ENCODE measurements around the gene CD44. TPM values are rescaled to one million over a fixed set of nuclear protein-coding genes. Genes with fewer than 3 reads are reported as not detected.
A peak's percentile ranks its signal among the peaks of the same experiment; 100 is the strongest.

CD44 gene
- total RNA-seq, 3 donors from 2014 or later (not counting 1 experiment from before 2014, with no cell fraction given) = 354 to 638 (median 490) TPM

DNA sequence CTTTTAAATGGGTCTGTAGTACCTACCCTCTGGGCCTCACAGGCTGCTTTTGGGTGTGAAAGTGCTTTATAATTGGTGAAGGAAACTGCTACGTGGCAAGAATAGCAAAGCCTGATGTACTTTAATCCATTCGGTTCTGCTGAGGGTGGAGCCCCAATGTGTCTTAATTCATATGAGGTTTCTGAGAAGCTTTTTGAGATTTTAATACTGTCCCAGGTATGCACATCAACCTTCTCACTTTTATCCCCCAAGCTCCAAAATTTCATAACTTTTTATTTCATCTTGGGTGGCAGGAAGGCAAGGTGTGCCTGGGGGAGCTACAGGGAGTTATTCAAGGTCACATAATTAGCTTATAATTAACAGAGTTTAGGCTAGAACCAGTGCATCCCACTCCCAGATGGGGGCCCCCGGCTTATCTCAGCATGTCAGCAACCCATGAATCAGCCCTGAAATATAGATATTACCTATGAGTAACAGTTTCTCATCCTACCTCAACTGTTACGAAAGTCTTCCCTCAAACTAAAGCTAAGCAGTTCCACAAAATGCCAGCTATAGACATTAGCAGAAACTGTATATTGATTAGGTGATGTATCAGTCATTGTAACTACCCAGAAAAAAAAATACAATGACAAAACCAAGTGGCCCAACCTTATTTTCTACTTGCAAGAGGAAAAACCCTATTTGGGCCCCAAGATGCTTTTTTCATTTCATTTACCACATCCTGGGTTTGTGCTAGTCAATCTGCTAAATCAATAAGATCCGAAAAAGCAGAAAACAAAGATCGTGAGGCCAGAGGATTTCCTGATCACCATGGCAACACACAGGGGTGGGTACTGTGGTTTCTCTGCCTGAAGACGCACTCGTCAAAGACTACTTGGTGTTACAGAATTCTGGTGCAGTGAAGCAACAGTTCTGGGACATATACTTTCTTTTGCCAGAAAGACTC, 26.7 kb downstream of the CD44 start:
- Mint-ChIP-seq H3K27ac (peak overlapping the region; percentile 90 to 99), H3K4me1 (peaks cover 97% of the 10 kb centered on the region in 2 donors), H3K4me3 (peak overlapping the region; percentile 90), H3K9me3 (no peaks in the 10 kb centered on the region), H3K36me3 (peaks cover 10% of the 10 kb centered on the region), H3K27me3 (ENCODE audit: low read depth in 2 of 2) (no peaks in the 10 kb centered on the region)
- Histone ChIP-seq H3K4me1 (ENCODE audit: control insufficient read depth, insufficient read depth, low read length) (peaks cover 68% of the 10 kb centered on the region), H3K9me3 (ENCODE audit: control insufficient read depth, insufficient read depth, low read length) (no peaks in the 10 kb centered on the region), H3K4me3 (ENCODE audit: low read length) (peak overlapping the region; percentile 21), H3K27me3 (ENCODE audit: control insufficient read depth, insufficient read depth, low read length) (no peaks in the 10 kb centered on the region), H3K36me3 (ENCODE audit: control insufficient read depth, insufficient read depth, low read length) (peaks cover 3% of the 10 kb centered on the region), H3K27ac (ENCODE audit: low read length) (peak overlapping the region; percentile 99)
- no peak for TF ChIP-seq CTCF (IDR thresholded peaks at IDR 0.05)
- intact Hi-C loops (cut with micrococcal nuclease) = loop anchor here (1.0 to 5.0 kb wide), 7 partner anchors 9 to 248 kb away; partner anchors contain the start of genes APIP and PDHX
- WGBS (ENCODE audit: insufficient coverage) = 2% methylated on average over 7 of the region's 8 CpGs
- DNase-seq (peak; percentile 85 to 98), ATAC-seq (peak; percentile 69 to 89 (median 88))

DNA sequence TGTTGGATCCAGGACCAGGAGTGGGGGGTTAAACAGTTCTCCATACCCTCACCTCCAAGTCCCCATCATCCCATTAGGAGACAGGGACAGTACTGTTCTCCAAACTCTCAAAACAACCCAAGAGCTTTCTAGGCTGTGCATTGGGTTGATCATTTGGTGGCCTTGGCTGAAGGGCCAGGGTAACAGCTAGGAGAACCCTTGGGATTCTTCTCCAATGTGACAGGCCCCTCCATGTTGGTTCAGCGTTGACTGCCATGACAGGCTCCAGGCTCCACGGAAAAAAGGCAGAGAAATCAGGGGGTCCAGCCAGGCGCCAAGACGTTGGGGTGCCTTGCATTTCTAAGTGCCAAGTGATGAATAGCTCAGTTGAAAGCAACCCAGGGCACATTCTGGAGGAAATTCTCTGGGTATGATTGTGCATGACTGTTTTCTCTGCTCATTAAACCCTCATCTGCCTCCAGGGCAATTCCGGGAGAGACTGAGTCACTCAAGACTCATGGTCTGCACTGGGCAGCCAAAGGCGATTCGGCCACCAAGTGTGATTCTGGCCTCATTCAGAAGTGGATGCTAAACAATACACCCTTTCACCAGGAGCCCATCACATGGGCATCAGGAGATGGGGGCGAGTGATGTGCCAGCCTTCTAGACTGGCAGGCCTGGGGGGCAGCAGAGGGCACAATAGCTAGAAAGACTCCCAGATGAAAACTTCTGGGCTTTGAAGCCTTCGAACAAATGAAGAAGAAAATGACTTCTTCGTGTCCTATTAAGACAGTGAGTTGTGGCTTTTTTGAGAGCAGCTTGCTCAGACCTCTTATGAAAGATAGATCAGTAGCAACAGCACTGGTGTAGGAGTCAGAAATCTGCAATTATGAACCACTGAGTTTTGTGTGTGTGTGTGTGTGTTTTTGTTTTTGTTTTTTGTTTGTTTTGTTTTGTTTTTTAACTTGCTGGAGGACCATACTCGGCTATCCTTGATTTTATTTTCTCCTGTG, 27.7 kb downstream of the CD44 start:
- H3K27ac ChIP-seq (ENCODE audit: low read length) = peak overlapping the region; percentile 99
- DNase-seq (peak in 1 of 2 donors; percentile 66), ATAC-seq (peak; percentile 11 to 28 (median 13))
- H3K4me1 ChIP-seq (ENCODE audit: control insufficient read depth, insufficient read depth, low read length) = peaks cover 62% of the 10 kb centered on the region
- no peak for TF ChIP-seq CTCF (IDR thresholded peaks at IDR 0.05)
- Mint-ChIP-seq H3K9me3 (no peaks in the 10 kb centered on the region), H3K4me3 (peak overlapping the region; percentile 90), H3K27ac (peak overlapping the region; percentile 90 to 99), H3K36me3 (peaks cover 10% of the 10 kb centered on the region), H3K27me3 (ENCODE audit: low read depth in 2 of 2) (no peaks in the 10 kb centered on the region), H3K4me1 (peaks cover 96 to 97% of the 10 kb centered on the region in 2 donors)
- peak overlapping the region; percentile 21 for H3K4me3 ChIP-seq (ENCODE audit: low read length)
- H3K27me3 ChIP-seq (ENCODE audit: control insufficient read depth, insufficient read depth, low read length) = no peaks in the 10 kb centered on the region
- 49% methylated on average over 11 of the region's 11 CpGs for WGBS (ENCODE audit: insufficient coverage)
- H3K9me3 ChIP-seq (ENCODE audit: control insufficient read depth, insufficient read depth, low read length) = no peaks in the 10 kb centered on the region
- H3K36me3 ChIP-seq (ENCODE audit: control insufficient read depth, insufficient read depth, low read length) = no peaks in the 10 kb centered on the region
- intact Hi-C loops (cut with micrococcal nuclease) = loop anchor here (1.0 to 5.0 kb wide), 7 partner anchors 8 to 249 kb away; partner anchors contain the start of genes APIP and PDHX

GRCh38 chr11:35167426-35167954, 28.5 kb downstream of the CD44 start:
- H3K4me3 ChIP-seq (ENCODE audit: low read length) = no peak overlapping the region
- H3K27ac ChIP-seq (ENCODE audit: low read length) = peak overlapping the region; percentile 99
- Mint-ChIP-seq H3K4me3 (peak overlapping the region; percentile 90), H3K36me3 (peaks cover 10% of the 10 kb centered on the region), H3K4me1 (peaks cover 96 to 97% of the 10 kb centered on the region in 2 donors), H3K27ac (peak overlapping the region; percentile 90 to 99), H3K27me3 (ENCODE audit: low read depth in 2 of 2) (no peaks in the 10 kb centered on the region), H3K9me3 (no peaks in the 10 kb centered on the region)
- no peaks in the 10 kb centered on the region for H3K9me3 ChIP-seq (ENCODE audit: control insufficient read depth, insufficient read depth, low read length)
- no peak for DNase-seq
- ATAC-seq = no peak
- no peaks in the 10 kb centered on the region for H3K27me3 ChIP-seq (ENCODE audit: control insufficient read depth, insufficient read depth, low read length)
- H3K36me3 ChIP-seq (ENCODE audit: control insufficient read depth, insufficient read depth, low read length) = peaks cover 4% of the 10 kb centered on the region
- WGBS (ENCODE audit: insufficient coverage) = 81% methylated on average over 2 of the region's 2 CpGs
- intact Hi-C loops (cut with micrococcal nuclease) = loop anchor here (5.0 kb wide), 2 partner anchors 170 to 250 kb away; partner anchors contain the start of genes APIP and PDHX
- TF ChIP-seq CTCF (IDR thresholded peaks at IDR 0.05) = no peak
- peaks cover 67% of the 10 kb centered on the region for H3K4me1 ChIP-seq (ENCODE audit: control insufficient read depth, insufficient read depth, low read length)

Measured in natural killer cell (primary cell).